SK-N-MC (cell line): Measurements from ENCODE around the gene AKAP13.

Source experiments
- DNase-seq: peaks from one replicate; pipeline ENCODE4 v3.0.0-alpha.2; 2011; ENCODE audit warnings: low read depth, low spot score
- H3K27ac ChIP-seq: fragments of 200-600 bp; sonication (generic); 2 replicates; pipeline ENCODE4 v1.5.1; 2016; ENCODE audit warnings: mixed run types
- H3K36me3 ChIP-seq: fragments of 200-600 bp; sonication (generic); 2 replicates; pipeline ENCODE4 v1.6.1; 2017; ENCODE audit warnings: antibody characterized with exemption, low read length, mixed read lengths; ENCODE audit not compliant: insufficient read depth
- H3K4me3 ChIP-seq: fragments of 200-600 bp; sonication (generic); 2 replicates; pipeline ENCODE4 v1.5.1; 2016
- H3K9ac ChIP-seq: fragments of 200-600 bp; sonication (generic); 2 replicates; pipeline ENCODE4 v1.8.0; 2017; ENCODE audit warnings: mixed run types, mixed read lengths; ENCODE audit not compliant: insufficient read length
- H3K9me3 ChIP-seq: fragments of 200-600 bp; sonication (generic); 2 replicates; pipeline ENCODE4 v1.6.1; 2017; ENCODE audit warnings: low read depth, mild to moderate bottlenecking, antibody characterized with exemption, low read length, moderate library complexity, mixed read lengths
- EZH2 ChIP-seq: fragments of 200-600 bp; sonication (generic); IDR thresholded peaks from one replicate; pipeline ENCODE4 v1.6.1; 2017; ENCODE audit warnings: antibody characterized with exemption
- FOXP2 ChIP-seq: optimal IDR thresholded peaks from 2 replicates; pipeline ENCODE3; 2011; ENCODE audit warnings: mild to moderate bottlenecking, moderate library complexity; ENCODE audit not compliant: insufficient read depth; ENCODE audit errors: extremely low read length, control extremely low read depth
- POLR2AphosphoS5 ChIP-seq: IDR thresholded peaks from 2 replicates; pipeline ENCODE4 v1.6.1; 2012; ENCODE audit warnings: mild to moderate bottlenecking, low read depth, low read length, borderline replicate concordance

AKAP13 gene

DNA sequence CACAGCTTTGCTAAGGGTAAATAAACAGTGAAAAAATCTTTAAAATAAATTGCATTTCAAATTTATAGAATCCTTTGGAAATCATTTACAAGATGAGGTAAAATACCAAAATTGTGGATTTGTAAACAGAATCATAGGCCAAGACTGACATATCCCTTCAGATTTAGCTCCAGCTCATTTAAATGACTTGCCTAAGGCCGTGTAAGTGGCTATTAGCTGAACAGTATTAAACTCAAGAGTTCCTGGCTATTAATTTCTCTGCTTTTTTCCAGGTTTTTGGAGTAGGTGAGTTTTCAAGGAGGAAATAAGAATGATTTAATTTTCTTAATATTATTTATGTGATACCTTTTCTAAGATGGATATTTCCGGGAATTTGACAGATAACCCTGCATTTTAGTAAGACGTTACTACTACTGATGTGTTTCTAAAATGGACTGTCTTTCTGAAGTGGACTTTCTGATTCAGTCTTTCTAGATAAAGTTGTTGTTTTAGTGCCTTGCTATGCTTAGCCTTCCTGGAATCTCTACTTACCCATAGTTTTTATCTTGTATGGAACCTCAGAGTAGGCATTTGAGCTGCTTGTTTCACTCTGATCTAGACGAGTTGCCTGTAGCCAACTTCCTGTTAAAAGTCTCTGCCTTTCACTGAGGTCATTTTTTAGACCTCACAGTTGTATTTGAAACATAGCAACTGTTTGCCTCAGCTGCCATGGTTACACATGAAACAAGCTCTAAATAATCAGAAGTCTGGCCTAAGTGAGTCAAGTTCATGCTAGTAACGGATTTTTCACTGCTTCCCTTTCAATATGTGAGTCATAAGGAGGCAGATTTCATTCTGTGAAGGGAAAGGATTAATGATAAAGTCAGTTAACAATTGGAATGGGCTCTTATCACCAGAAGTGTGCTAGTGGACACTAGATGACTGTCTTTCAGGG lies 287.4 kb downstream of the AKAP13 start:
- DNase-seq = no peak
- H3K9me3 ChIP-seq = no peaks in the 10 kb centered on the region
- H3K4me3 ChIP-seq = no peak overlapping the region
- no peak for TF ChIP-seq FOXP2
- TF ChIP-seq POLR2AphosphoS5 = no peak
- no peak for TF ChIP-seq EZH2
- peaks cover 21% of the 10 kb centered on the region for H3K36me3 ChIP-seq
- H3K27ac ChIP-seq = no peak overlapping the region
- H3K9ac ChIP-seq = no peak overlapping the region

DNA sequence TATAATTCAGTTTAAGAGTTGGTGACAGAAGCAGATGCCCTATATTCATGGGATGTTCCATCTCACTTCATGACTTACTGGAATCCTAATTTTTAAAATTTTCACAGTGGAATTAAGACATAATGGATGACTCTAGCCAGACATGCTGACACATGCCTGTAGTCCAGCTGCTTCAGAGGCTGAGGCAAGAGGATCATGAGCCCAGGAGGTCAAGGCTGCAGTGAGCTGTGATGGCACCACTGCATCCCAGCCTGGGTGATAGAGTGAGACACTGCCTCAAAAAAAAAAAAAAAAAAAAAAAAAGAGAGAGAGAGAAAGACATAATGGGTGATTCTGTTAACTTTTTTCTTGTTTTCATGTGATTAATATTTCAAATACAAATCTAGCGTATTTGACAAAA lies 290.8 kb downstream of the AKAP13 start:
- Histone ChIP-seq H3K36me3 (peaks cover 8% of the 10 kb centered on the region; the same call in 1 of the 2 replicates), H3K27ac (no peak overlapping the region), H3K9me3 (no peaks in the 10 kb centered on the region), H3K9ac (no peak overlapping the region), H3K4me3 (no peak overlapping the region)
- TF ChIP-seq FOXP2 (no peak), EZH2 (no peak), POLR2AphosphoS5 (no peak)
- no peak for DNase-seq

DNA sequence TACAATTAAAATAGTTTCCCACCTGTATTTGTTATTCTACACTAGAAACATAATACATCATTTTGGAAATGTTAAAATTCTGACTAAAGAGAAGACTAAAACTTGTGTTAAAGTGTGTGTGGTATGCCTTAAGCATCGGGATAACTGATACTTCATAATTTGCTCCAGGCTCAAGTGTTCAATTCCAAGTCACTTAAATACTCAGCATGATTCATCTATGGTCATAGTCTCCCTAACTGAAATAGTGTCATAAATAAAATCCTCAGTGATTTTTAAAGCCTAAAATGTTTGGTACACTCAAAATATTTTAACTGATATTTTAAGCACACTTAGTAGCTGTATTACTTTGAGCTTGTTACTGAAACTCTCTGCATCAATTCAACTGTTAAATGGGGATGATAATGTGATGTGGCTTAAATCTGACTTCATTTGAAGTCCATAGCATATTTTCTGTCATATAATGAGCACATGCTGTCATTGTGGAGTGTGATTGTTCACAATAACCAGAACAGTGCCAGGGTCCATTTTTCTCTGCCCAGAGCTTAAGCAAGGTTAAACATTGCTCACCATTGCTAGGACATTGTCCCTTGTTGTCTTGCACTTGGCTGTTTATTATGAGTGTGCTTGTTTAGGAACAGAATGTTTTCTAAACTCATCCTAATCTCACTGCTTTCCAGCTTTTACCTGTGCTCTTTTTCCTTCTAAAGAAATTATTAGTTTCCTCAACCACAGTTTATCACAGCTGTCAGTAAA lies 292.1 kb downstream of the AKAP13 start:
- H3K27ac ChIP-seq = no peak overlapping the region
- H3K4me3 ChIP-seq = no peak overlapping the region
- H3K9ac ChIP-seq = no peak overlapping the region
- H3K36me3 ChIP-seq = peaks cover 8% of the 10 kb centered on the region; the same call in 1 of the 2 replicates
- no peak for DNase-seq
- TF ChIP-seq FOXP2 (no peak), POLR2AphosphoS5 (no peak), EZH2 (no peak)
- no peaks in the 10 kb centered on the region for H3K9me3 ChIP-seq

DNA sequence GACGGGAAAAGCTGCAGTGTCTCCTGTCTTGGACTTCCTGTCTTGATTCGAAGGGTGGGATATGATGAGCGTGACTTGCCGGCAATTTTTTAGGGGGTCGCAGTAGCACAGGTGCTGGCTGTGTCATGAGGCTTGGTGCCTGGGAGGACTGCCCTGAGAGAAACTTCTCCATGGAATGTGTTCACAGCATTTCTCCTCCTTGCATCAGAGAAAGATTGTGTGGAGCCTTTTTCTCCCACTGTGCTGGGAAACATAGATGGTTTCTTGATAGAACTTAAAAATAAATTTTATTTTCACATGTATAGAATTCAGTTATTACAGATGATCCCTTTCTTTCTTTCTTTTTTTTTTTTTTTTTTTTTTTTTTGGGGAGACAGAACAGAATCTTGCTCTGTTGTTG lies 292.9 kb downstream of the AKAP13 start:
- Histone ChIP-seq H3K9ac (no peak overlapping the region), H3K4me3 (no peak overlapping the region), H3K36me3 (peaks cover 8% of the 10 kb centered on the region; the same call in 1 of the 2 replicates), H3K9me3 (no peaks in the 10 kb centered on the region), H3K27ac (no peak overlapping the region)
- no peak for DNase-seq
- TF ChIP-seq POLR2AphosphoS5 (no peak), EZH2 (no peak), FOXP2 (no peak)

DNA sequence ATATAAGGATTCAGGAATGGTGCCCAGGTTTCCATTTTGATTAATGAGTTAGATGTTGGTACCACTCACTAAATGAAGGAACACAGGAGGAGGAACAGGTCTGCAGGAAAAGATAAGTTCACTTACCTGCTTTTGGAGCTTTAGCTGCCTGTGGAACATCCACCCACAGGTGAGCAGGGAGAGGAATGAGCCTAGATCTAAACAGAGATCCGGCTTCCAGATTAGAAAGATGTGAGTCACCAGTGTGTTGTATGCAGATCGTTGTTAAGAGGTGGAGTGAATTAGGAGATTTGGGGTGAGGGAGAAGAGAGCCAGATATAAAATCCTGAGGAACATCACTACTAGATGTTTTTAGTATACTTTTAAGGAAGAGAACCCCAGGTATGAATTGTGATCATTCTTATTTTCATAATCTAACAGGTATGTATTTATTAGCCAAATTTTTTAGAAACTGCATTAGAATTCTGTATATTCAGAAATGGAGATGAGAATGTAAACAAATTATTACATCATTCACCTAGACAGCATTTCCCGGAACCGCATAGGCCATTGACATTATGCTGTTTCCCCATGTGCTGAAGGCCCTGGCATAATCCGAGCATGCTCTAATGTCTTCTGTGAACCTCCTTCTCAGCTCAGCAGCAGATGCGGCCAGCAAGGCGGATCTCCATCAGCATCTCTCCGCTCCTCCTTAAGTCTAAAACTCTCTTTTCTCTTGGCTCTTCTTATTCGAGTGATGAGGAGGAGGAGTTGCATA lies 296.1 kb downstream of the AKAP13 start:
- TF ChIP-seq FOXP2 (no peak), POLR2AphosphoS5 (no peak), EZH2 (no peak)
- Histone ChIP-seq H3K9me3 (no peaks in the 10 kb centered on the region), H3K36me3 (no peaks in the 10 kb centered on the region), H3K27ac (no peak overlapping the region), H3K9ac (no peak overlapping the region), H3K4me3 (no peak overlapping the region)
- DNase-seq = no peak

DNA sequence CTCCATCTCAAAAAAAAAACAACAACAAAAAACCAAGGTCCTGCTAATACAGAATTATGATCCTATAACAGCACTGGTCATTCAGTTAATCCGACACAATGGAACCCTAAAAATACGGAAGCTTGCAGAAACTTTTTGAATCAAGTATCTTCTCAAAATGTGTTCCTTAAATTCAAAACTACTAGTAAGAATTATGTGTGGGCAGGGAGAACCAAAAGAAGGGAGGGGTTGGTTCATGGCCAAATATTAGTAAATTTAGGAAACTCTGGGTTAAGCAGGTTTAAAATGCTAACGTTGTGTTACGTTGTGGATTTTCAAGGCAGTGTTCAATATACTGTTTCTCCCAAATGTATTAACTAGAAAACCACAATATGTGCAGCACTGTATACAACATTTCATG lies 298.8 kb downstream of the AKAP13 start:
- no peak for TF ChIP-seq FOXP2
- TF ChIP-seq POLR2AphosphoS5 = no peak
- no peak for TF ChIP-seq EZH2
- Histone ChIP-seq H3K9ac (no peak overlapping the region), H3K27ac (no peak overlapping the region), H3K9me3 (no peaks in the 10 kb centered on the region), H3K4me3 (no peak overlapping the region), H3K36me3 (0 out of 2 replicates have a peak, but pooled peaks cover 3% of the 10 kb centered on the region)
- no peak for DNase-seq

DNA sequence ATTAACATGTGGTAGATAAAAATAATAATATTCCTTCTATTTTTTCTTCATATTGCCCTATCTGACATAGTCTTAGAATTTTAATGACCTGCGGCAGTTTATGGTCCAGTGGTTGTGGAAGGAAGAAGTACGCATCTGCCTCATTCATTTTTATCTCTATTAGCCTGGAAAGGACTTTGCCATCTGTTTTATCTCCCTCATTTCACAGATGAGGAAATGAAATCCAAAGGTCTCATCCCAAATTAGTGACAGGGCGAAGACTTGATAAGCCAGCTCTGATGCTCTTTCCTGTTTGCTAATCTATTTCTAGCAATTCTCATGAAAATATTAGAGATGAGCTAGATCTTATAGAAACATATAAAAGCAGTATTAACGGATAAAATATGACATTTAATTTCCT lies 301.0 kb downstream of the AKAP13 start:
- H3K4me3 ChIP-seq = no peak overlapping the region
- H3K9ac ChIP-seq = no peak overlapping the region
- DNase-seq = no peak
- H3K27ac ChIP-seq = no peak overlapping the region
- TF ChIP-seq POLR2AphosphoS5 (no peak), EZH2 (no peak), FOXP2 (no peak)
- 0 out of 2 replicates have a peak, but pooled peaks cover 8% of the 10 kb centered on the region for H3K36me3 ChIP-seq
- H3K9me3 ChIP-seq = no peaks in the 10 kb centered on the region
